HG02870 (cell line): ENCODE data around the gene EHD2.
"Not testable (repeated sequence)": the region's sequence is repeated elsewhere in the genome, so short reads cannot be mapped to it uniquely, and the experiment has no call there.

ENCODE experiments used
- ATAC-seq: cut with Tn5 transposase; IDR thresholded peaks from one replicate; pipeline ENCODE4 v1.9.1; 2021; ENCODE audit warnings: mild to moderate bottlenecking, moderate library complexity; ENCODE audit not compliant: unreplicated experiment

EHD2 gene, protein sequence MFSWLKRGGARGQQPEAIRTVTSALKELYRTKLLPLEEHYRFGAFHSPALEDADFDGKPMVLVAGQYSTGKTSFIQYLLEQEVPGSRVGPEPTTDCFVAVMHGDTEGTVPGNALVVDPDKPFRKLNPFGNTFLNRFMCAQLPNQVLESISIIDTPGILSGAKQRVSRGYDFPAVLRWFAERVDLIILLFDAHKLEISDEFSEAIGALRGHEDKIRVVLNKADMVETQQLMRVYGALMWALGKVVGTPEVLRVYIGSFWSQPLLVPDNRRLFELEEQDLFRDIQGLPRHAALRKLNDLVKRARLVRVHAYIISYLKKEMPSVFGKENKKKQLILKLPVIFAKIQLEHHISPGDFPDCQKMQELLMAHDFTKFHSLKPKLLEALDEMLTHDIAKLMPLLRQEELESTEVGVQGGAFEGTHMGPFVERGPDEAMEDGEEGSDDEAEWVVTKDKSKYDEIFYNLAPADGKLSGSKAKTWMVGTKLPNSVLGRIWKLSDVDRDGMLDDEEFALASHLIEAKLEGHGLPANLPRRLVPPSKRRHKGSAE

DNA sequence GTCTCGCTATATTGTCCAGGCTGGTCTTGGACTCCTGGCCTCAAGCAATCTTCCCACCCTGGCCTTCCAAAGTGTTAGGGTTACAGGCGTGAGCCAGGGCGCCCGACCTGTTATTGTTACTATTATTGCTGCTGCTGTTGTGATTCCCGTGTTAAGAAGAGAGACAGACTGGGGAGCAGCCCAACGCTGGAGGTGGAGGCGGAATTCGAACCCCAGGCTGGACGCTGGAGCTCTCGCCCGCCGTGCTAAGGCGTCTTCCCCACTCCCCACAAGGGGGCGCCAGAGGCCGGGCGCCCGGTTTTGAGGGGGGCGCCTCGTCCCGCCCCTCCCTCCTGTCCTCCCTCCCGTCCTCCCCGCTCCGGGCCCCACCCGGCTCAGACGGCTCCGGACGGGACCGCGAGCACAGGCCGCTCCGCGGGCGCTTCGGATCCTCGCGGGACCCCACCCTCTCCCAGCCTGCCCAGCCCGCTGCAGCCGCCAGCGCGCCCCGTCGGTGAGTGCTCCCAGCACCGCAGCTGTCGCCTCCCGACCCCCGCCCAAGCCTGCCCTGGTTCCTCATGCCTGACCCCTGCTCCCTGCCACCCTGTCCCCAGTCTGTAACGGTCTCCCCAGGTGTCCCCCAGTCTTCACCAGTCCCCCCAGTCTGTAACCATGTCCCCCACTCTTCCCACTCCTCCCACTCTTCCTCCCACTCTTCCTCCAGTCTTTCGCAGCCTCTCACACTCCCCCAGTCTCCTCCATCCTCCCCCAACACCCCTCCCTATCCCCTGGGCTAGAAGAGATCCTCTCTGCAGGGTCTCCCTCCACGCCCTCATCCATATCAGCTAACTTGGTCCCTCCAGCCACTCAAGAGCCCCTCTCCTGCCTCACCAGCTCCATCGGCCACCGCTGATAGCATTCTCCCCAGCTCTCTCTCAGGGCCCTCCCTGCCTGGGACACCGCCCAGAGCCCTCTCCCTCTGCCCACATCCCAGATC, at the start of gene EHD2:
EHD2 (plus strand) TSS at position 377 of the 976 bp plus-strand sequence. CDS start 3,191 bp downstream, outside the sequence.
- ATAC-seq: no peak

DNA sequence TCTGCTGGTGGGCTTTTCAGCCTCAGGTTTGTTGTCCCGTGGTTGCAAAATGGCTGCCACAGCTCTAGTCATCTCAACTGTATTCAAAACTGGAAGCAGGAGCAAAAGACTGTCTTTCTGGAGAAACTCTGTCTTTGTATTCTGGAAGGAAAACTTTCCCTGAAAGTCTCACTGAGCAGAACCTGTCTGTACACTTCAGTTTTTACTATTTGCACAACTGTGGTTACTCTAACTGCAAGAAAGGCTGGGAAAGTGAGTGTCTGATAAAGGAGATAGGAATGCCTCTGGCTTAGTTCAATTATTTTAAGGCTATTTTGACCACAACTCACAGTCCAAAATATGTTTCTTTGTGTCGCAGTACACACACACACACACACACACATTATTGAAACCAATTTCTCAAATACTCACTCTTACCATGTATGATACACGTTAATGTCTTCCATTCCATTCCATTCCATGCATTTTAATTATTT, 49.7 kb upstream of the EHD2 start:
- no peak for ATAC-seq

DNA sequence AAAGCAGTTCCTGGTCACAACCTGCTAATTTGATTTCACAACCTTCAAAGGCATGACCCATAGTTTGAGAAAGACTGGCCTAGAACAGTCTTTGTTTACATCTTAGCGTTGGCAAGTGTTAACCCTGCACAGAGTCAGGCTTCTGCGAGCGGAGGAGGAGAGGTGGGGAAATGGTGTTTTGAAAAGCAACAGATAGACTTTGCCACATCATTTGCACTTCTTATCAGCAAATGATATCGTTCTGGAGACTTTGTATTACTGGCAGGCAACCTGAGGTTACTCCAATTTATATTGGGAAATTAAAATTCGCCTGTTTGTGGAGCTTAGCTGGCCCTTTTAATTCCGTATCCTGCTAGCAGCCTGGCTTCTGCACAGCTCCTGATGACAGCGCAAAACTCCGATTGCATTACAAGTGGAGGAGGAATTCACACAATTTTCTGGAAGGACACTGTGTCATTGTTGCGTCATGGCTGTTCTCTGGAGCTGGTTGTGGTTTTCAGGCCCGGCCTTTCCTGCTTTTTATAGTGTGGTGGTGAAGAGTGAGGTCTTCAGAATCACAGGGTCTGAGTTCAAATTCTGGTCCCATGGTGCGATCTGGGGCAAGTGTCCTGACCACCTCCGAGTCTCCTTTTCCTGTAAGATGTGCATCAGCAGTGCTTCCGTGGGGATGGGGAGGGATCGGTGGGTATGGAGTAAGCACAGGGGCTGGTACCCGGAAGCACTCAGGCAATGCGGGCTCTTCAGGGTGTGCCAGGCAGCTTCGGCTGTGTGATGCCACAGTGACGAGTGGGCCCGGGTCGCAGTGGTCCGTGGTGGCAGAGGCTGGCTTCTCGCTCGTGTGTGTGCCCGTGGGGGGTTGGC, 49.1 kb upstream of the EHD2 start:
- ATAC-seq: no peak

DNA sequence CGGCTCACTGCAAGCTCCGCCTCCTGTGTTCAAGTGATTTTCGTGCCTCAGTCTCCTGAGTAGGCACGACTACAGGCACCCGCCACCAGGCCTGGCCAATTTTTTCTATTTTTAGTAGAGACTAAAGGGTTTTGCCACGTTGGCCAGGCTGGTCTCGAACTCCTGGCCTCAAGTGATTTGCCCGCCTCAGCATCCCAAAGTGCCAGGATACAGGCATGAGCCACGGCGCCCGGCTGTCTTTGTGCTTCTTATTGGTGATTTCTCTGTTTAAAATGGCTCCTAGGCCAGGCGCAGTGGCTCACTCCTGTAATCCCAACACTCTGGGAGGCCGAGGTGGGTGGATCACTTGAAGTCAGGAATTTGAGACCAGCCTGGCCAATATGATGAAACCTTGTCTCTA, 44.7 kb upstream of the EHD2 start:
- not testable (repeated sequence) for ATAC-seq

DNA sequence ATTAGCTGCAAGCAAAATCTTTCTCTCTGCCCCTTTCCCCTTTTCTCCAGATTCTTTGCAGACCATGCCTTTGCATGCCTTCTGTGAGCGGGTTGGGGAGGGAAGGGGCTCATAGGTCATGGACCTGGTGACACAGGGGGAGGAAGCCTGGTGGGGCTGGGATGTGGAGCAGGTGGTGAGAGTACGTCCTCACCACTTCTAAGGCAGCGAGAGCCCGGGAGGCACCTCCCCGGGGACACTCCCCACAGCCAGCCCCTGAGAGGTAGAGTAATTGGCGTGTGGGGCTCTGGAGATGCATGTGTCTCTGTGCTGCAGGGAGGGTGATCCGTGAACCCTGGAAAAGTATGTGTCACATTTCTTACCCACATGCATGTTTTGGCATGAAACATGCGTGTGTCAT, 42.5 kb upstream of the EHD2 start:
- ATAC-seq: no peak

DNA sequence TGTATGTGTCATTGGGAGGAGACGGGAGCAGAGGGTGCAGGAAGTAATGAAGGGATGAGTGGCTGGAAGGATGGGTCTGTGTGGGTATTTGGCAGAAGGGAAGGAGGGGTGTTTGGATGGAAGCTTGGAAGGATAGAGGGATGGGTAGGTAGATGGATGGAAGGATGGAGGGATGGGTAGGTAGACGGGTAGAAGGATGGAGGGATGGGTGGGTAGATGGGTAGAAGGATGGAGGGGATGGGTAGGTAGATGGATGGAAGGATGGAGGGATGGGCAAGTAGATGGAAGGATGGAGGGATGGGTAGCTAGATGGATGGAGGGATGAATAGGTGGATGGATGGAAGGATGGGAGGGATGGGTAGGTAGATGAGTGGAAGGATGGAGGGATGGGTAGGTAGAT, 41.7 kb upstream of the EHD2 start:
- ATAC-seq: no peak

DNA sequence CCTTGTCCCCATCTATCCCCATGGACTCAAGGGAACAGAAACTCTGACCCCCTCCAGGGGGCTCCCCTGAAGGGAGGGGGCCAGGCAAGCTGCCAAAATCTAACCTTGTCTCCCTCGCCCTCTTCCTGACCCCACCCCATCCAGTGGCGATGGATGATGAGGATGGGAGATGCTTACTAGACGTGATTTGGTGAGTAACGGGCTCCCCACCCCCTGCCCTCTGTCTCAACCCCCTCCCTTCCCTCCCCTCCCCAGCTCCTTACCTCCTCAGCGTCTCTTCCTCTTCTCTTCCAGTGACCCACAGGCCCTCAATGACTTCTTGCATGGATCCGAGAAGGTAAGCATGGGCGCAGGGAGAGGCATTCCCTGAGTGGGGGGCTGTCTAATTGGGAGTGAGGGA, 39.8 kb upstream of the EHD2 start:
- ATAC-seq: no peak

DNA sequence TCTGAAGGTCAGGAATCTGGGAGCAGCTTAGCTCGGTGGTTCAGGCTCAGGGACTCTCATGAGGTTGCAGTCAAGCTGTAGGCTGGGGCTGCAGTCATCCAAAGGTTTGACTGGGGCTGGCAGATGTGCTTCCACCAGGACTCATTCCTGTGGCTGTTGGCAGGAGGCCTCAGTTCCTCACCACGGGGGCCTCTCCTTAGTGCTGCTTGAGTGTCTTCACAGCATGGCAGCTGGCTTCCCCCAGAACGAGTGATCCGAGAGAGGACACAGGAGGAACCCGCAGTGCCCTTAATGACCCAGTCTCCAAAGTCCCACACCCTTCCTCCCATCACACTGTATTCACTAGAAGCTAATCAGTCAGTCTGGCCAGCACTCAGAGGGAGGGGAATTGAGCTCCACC, 38.7 kb upstream of the EHD2 start:
- no peak for ATAC-seq

DNA sequence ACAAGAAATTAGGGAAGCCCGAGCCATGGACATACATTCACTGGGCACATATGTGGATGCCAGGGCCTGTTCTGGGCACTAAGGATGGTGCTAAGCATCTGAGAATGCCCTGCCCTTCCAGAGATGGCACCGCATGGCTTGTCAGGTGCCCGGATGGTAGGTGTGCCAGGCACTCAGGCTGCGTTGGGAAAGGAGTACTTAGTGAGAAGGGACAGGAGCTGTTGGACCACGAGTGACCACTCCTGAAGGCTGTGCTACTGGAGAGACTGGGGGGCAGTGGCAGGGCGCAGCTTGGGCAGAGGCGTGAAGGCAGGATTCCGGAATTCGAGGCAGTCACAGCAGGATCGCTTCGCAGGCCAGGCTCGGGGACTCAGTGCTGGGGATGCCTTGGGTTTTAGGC, 38.0 kb upstream of the EHD2 start:
- ATAC-seq: no peak

DNA sequence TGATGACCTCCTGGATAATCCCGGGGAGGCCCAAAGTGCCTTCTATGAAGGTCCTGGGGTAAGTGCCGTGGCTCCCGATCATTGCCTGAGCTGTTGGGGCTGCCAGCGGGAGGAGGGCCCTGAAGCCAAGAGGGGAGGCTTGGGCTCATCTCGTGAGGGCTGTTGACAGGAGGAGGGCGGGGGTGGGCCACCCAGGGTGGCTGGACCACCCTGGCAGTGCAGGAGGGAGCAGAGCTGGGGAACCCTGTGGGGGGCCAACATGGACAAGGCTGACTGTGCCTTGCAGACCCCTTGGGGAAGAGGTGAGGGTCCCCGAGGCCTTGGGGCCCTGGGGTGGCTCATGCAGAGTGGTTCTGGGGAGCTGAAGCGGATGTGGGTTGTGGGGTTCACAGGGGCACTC, 37.4 kb upstream of the EHD2 start:
- ATAC-seq: no peak

DNA sequence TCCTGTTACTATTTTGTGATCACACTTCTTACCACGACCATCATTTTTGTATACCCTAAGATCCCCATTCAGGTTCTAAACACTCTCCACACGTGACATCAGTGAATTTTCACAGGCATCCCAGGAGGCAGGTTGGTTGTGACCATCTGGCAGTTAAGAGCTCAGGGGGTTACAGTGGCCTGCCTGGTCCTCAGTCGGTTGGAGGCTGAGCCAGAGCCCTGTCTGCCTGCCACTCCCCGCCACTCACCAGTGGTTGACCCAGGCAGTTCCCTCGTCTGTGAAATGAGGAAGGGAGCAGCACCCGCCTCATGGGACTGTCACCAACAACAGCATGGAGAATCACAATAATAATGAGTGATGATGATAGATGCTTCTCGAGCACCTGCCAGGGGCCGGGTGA, 36.4 kb upstream of the EHD2 start:
- no peak for ATAC-seq

DNA sequence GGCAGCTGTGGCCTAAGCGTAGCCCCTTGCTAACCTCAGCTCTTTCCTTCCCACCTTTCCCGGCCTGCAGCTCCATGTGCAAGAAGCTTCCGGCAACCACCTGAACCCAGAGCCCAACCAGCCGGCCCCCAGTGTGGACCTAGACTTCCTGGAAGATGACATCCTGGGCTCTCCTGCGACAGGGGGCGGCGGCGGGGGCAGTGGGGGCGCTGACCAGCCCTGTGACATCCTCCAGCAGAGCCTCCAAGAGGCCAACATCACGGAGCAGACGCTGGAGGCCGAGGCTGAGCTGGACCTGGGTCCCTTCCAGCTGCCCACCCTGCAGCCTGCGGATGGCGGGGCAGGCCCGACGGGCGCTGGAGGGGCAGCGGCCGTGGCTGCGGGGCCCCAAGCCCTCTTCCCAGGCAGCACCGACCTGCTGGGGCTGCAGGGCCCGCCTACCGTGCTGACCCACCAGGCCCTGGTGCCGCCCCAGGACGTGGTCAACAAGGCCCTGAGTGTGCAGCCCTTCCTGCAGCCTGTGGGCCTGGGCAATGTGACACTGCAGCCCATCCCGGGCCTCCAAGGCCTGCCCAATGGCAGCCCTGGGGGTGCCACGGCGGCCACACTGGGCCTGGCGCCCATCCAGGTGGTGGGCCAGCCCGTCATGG, 33.8 kb upstream of the EHD2 start:
- ATAC-seq: no peak

DNA sequence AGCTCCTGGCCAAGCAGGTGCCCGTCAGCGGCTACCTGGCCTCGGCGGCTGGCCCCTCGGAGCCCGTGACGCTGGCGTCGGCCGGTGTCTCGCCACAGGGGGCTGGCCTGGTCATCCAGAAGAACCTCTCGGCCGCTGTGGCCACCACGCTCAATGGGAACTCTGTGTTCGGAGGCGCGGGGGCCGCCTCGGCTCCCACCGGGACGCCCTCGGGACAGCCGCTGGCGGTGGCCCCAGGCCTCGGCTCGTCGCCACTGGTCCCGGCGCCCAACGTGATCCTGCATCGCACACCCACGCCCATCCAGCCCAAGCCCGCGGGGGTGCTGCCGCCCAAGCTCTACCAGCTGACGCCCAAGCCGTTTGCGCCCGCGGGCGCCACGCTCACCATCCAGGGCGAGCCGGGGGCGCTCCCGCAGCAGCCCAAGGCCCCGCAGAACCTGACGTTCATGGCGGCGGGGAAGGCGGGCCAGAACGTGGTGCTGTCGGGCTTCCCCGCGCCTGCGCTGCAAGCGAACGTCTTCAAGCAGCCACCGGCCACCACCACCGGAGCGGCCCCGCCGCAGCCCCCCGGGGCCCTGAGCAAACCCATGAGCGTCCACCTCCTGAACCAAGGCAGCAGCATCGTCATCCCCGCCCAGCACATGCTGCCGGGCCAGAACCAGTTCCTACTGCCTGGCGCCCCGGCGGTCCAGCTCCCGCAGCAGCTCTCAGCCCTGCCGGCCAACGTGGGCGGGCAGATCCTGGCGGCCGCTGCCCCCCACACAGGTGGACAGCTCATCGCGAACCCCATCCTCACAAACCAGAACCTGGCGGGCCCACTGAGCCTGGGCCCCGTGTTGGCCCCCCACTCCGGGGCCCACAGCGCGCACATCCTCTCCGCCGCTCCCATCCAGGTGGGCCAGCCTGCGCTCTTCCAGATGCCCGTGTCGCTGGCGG, 33.0 kb upstream of the EHD2 start:
- ATAC-seq: no peak

DNA sequence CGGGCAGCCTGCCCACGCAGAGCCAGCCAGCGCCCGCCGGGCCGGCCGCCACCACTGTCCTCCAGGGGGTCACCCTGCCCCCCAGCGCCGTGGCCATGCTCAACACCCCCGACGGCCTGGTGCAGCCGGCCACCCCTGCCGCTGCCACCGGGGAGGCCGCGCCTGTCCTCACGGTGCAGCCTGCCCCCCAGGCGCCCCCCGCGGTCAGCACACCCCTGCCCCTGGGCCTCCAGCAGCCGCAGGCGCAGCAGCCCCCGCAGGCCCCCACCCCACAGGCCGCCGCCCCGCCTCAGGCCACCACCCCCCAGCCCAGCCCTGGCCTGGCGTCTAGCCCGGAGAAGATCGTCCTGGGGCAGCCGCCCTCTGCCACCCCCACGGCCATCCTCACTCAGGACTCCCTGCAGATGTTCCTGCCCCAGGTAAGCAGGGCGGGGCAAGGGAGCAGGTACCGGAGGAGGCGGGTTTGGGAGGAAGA, 32.3 kb upstream of the EHD2 start:
- ATAC-seq: no peak

DNA sequence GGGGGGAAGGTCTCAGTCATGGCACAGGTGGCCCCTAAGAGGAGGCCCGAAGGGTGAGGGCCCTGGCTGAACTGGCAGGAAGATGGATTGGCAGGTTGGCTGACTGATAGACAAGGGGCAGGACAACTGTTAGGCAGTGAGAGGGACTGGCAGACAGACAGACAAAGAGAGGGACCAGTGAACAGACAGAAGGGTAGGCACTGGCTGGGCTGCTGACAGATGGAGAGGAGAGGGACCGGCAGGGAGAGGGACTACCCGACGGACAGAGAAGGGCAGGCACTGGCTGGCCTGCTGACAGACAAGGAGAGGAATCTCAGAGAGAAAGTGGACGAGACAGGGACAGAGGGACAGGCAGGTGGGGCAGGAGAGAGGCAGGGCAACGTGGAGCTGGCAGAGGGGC, 31.8 kb upstream of the EHD2 start:
- no peak for ATAC-seq

DNA sequence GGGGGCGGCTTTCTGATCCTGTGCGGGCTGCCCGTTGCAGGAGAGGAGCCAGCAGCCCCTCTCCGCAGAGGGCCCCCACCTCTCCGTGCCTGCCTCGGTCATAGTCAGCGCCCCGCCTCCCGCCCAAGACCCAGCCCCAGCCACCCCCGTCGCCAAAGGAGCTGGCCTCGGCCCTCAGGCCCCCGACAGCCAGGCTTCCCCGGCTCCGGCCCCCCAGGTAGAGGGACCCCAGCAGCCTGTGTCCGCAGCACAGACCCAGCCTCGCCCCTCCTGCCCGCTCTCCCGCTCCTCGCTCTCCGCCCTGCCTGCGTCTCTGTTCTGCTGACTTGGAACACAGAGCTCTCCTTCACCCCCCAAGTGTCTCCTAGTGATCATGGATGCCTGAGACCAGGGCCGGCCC, 31.3 kb upstream of the EHD2 start:
- ATAC-seq: no peak

DNA sequence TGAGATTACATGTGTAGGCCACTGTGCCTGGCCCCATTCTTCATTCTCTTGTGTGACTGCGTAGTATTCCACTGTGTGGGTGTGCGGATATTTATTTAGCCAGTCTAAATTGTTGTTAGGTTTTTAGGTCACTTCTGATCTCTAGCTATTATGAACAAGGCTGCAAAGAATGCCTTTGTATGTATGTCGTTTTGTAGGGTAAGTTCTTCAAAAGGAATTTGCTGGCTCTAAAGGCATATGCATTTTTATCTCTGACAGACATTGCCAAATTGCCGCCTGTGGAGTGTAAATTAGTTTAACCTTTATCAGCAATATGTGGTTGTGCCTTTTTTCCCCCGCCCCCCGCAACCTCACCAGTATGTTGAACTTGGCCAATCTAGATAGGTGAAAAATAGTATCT, 30.3 kb upstream of the EHD2 start:
- ATAC-seq: no peak

DNA sequence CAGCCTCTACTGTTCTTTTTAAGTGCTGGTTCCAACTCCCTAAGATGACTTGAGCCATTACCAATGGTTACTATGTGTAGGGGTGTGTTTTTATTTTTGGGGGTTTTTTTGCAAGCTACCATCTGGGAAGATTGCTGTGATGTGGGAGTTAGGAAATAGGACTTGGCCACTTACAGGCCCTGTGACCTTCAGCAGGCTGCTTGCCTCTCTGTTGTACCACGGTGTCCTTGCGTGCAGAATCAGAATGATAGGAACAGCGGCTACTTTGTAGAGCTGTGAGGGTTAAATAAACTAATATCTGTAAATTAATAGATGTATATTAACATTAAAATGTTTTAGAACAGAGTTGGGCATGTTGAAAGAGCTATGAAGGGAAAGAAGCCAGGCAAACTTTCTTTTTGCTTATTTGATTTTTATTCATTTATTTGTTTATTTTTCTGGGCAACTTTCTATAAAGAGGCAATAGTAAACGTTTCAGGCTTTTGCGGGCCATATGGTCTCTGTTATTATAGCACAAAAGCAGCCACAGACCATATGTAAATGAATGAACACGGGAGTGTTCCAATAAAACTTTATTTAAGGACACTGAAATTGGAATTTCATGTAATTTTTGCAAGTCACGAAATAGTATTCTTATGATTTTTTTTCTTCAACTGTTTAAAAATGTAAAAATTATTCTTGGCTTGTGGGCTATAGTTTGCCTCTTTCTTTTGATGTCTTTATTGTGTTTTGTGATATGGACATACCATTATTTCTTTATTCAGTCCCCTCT, 26.4 kb upstream of the EHD2 start:
- ATAC-seq: no peak
